Astrocyte (in vitro differentiated cells and primary cell): Measurements from ENCODE around the gene SYVN1. TPM values are rescaled to one million over a fixed set of nuclear protein-coding genes. Genes with fewer than 3 reads are reported as not detected.

ENCODE experiments used
- DNase-seq: peaks from one replicate; pipeline ENCODE4 v3.0.0-alpha.2; 2010; ENCODE audit warnings: low read depth
- FAIRE-seq: peaks from 2 replicates; lab custom pipeline; 2011; peaks lifted over from hg19 to GRCh38; lab: Jason Lieb, UNC
- H2AFZ ChIP-seq: 2 replicates; pipeline ENCODE4 v1.6.0; 2012; ENCODE audit warnings: low read depth, low read length, inconsistent platforms
- H3K27ac ChIP-seq: 2 replicates; pipeline ENCODE4 v1.5.1; 2011; ENCODE audit warnings: low read depth, low read length, inconsistent platforms
- H3K27me3 ChIP-seq: 2 replicates; pipeline ENCODE4 v1.6.0; 2011; ENCODE audit warnings: low read length, inconsistent platforms; ENCODE audit not compliant: insufficient read depth
- H3K36me3 ChIP-seq: 2 replicates; pipeline ENCODE4 v1.5.1; 2011; ENCODE audit warnings: low read length, inconsistent platforms; ENCODE audit not compliant: insufficient read depth
- H3K4me1 ChIP-seq: 2 replicates; pipeline ENCODE4 v1.5.1; 2011; ENCODE audit warnings: low read length, inconsistent platforms; ENCODE audit not compliant: insufficient read depth
- H3K4me2 ChIP-seq: 2 replicates; pipeline ENCODE4 v1.6.0; 2012; ENCODE audit warnings: low read length, inconsistent platforms
- H3K4me3 ChIP-seq: 2 replicates; pipeline ENCODE4 v1.5.1; 2011; ENCODE audit warnings: low read depth, mild to moderate bottlenecking, low read length, inconsistent platforms; ENCODE audit not compliant: insufficient read depth
- H3K79me2 ChIP-seq: 2 replicates; pipeline ENCODE4 v1.6.0; 2012; ENCODE audit warnings: mild to moderate bottlenecking, low read length, inconsistent platforms; ENCODE audit not compliant: insufficient read depth
- H3K9ac ChIP-seq: 2 replicates; pipeline ENCODE4 v1.6.0; 2012; ENCODE audit warnings: mild to moderate bottlenecking, low read length, inconsistent platforms
- H3K9me3 ChIP-seq: 2 replicates; pipeline ENCODE4 v1.5.1; 2012; ENCODE audit warnings: low read depth, mild to moderate bottlenecking, low read length, inconsistent platforms; ENCODE audit not compliant: insufficient read depth
- H4K20me1 ChIP-seq: 2 replicates; pipeline ENCODE4 v1.6.0; 2012; ENCODE audit warnings: low read length, inconsistent platforms; ENCODE audit not compliant: insufficient read depth
- H3K27ac Mint-ChIP-seq: one replicate; pipeline ENCODE4 v1.8.0; 2021; ENCODE audit warnings: mild to moderate bottlenecking, mixed read lengths; ENCODE audit not compliant: unreplicated experiment
- H3K27me3 Mint-ChIP-seq: one replicate; pipeline ENCODE4 v1.8.0; 2021; ENCODE audit warnings: low read depth, mixed read lengths; ENCODE audit not compliant: unreplicated experiment
- H3K36me3 Mint-ChIP-seq: one replicate; pipeline ENCODE4 v1.8.0; 2021; ENCODE audit warnings: low read depth, mixed read lengths; ENCODE audit not compliant: unreplicated experiment
- H3K4me1 Mint-ChIP-seq: one replicate; pipeline ENCODE4 v1.8.0; 2021; ENCODE audit warnings: low read depth, mixed read lengths; ENCODE audit not compliant: unreplicated experiment
- H3K4me3 Mint-ChIP-seq: one replicate; pipeline ENCODE4 v1.8.0; 2021; ENCODE audit warnings: mild to moderate bottlenecking, moderate library complexity, mixed read lengths; ENCODE audit not compliant: unreplicated experiment
- H3K9me3 Mint-ChIP-seq: one replicate; pipeline ENCODE4 v1.8.0; 2021; ENCODE audit warnings: mild to moderate bottlenecking, mixed read lengths; ENCODE audit not compliant: unreplicated experiment
- CTCF ChIP-seq: IDR thresholded peaks from 2 replicates; pipeline ENCODE4 v1.5.1; 2011; ENCODE audit warnings: low read depth, mild to moderate bottlenecking, inconsistent platforms, low read length, moderate library complexity; ENCODE audit not compliant: insufficient read depth
- EZH2 ChIP-seq: IDR thresholded peaks from 2 replicates; pipeline ENCODE4 v1.6.1; 2012; ENCODE audit warnings: mild to moderate bottlenecking, low read length, inconsistent platforms; ENCODE audit not compliant: insufficient read depth
- total RNA-seq: library from RNA; stranded (reverse); gene quantifications from 2 replicates; pipeline ENCODE4 v1.2.1, GENCODE V29; 2021

SYVN1 gene
- total RNA-seq, 1 donor from 2014 or later: 43.0 TPM

- no peak for TF ChIP-seq CTCF
- Histone ChIP-seq H3K27ac (no peak overlapping the region), H3K36me3 (peaks cover 6% of the 10 kb centered on the region), H4K20me1 (no peaks in the 10 kb centered on the region), H3K79me2 (peaks cover 40% of the 10 kb centered on the region), H3K9me3 (no peaks in the 10 kb centered on the region), H3K9ac (no peak overlapping the region), H3K4me1 (peaks cover 15% of the 10 kb centered on the region), H3K4me2 (no peak overlapping the region), H2AFZ (no peak overlapping the region), H3K4me3 (no peak overlapping the region), H3K27me3 (no peaks in the 10 kb centered on the region)
- peaks cover 16% of the 10 kb centered on the region for H3K36me3 Mint-ChIP-seq
- no peaks in the 10 kb centered on the region for H3K27me3 Mint-ChIP-seq
- no peaks in the 10 kb centered on the region for H3K9me3 Mint-ChIP-seq
- FAIRE-seq (no peak), DNase-seq (no peak)
- peaks cover 9% of the 10 kb centered on the region for H3K4me1 Mint-ChIP-seq
- H3K4me3 Mint-ChIP-seq: no peak overlapping the region
- H3K27ac Mint-ChIP-seq: no peak overlapping the region
Observed at GRCh38 chr11:65087216-65087615, 47.1 kb downstream of the SYVN1 start.

DNA sequence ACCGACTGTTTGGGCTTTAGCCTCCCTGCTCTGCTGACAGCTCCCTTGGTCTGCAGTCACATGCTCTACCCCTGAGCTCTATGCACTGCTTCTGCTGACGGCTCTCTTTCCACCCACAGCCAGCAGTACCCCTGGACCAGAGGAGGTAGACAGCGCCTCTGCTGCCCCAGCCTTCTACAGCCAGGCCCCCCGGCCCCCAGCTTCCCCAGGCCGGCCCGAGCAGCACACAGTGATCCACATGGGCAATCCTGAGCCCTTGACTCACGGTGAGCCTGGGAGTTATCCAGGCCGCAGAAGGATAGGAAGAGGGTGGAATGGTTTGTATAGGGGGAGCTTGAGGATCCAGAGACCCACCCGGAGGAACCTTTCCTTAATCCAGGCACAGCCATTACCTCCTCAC, 47.5 kb downstream of the SYVN1 start:
- Histone ChIP-seq H3K27ac (no peak overlapping the region), H4K20me1 (no peaks in the 10 kb centered on the region), H3K9ac (no peak overlapping the region), H3K79me2 (peaks cover 44% of the 10 kb centered on the region), H3K27me3 (no peaks in the 10 kb centered on the region), H3K9me3 (no peaks in the 10 kb centered on the region), H3K4me3 (no peak overlapping the region), H3K4me2 (no peak overlapping the region), H2AFZ (no peak overlapping the region), H3K36me3 (peaks cover 9% of the 10 kb centered on the region), H3K4me1 (peaks cover 15% of the 10 kb centered on the region)
- H3K9me3 Mint-ChIP-seq: no peaks in the 10 kb centered on the region
- peaks cover 16% of the 10 kb centered on the region for H3K36me3 Mint-ChIP-seq
- H3K27ac Mint-ChIP-seq: no peak overlapping the region
- no peak overlapping the region for H3K4me3 Mint-ChIP-seq
- no peak for DNase-seq
- no peak for TF ChIP-seq CTCF
- no peak for TF ChIP-seq EZH2
- peaks cover 9% of the 10 kb centered on the region for H3K4me1 Mint-ChIP-seq
- no peaks in the 10 kb centered on the region for H3K27me3 Mint-ChIP-seq
- FAIRE-seq: no peak

DNA sequence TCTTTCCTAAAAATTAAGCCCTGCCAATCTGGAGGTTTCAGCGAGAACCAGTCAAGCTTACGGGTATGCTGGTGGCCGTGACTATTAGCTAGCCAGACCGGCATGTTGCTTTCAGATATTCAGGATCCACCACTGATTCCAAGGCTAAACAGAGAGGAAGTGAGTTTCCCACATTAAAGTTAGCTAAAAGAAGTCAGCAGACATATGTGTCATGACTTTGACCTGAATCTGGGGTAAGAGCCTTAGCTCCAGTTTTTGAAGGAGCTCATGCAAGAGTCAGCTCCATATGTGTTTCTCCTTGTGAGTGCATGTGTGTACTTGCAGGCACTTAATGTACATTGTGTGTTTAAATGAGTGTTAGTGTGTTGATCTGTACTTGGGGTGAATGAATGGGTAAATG, 48.9 kb downstream of the SYVN1 start:
- H3K27me3 Mint-ChIP-seq: no peaks in the 10 kb centered on the region
- Histone ChIP-seq H3K27me3 (no peaks in the 10 kb centered on the region), H4K20me1 (no peaks in the 10 kb centered on the region), H3K79me2 (peaks cover 56% of the 10 kb centered on the region), H3K4me2 (peak overlapping the region; percentile 95), H3K4me3 (peak overlapping the region; percentile 98), H3K4me1 (peaks cover 15% of the 10 kb centered on the region), H3K9me3 (no peaks in the 10 kb centered on the region), H3K27ac (no peak overlapping the region), H2AFZ (no peak overlapping the region), H3K9ac (peak overlapping the region; percentile 99), H3K36me3 (peaks cover 13% of the 10 kb centered on the region)
- no peak for DNase-seq
- peaks cover 16% of the 10 kb centered on the region for H3K36me3 Mint-ChIP-seq
- H3K4me3 Mint-ChIP-seq: peak overlapping the region; percentile 96
- FAIRE-seq: no peak
- H3K9me3 Mint-ChIP-seq: no peaks in the 10 kb centered on the region
- peak overlapping the region; percentile 1 for H3K27ac Mint-ChIP-seq
- H3K4me1 Mint-ChIP-seq: peaks cover 9% of the 10 kb centered on the region
- TF ChIP-seq EZH2 (no peak), CTCF (no peak)
